ENCODE data around the gene IPO8.
"Not testable (repeated sequence)": the region's sequence is repeated elsewhere in the genome, so short reads cannot be mapped to it uniquely, and the experiment has no call there.

IPO8 gene

GRCh38 chr12:30687265-30687986 is 8.2 kb downstream of the IPO8 start:
- DNase-seq (ENCODE audit: low read depth), result no peak

GRCh38 chr12:30679241-30679640 is 16.4 kb downstream of the IPO8 start:
- DNase-seq (ENCODE audit: low read depth), result no peak

- no peak for DNase-seq (ENCODE audit: low read depth)
These were observed 17.4 kb downstream of the IPO8 start for GRCh38 chr12:30678221-30678620.

GRCh38 chr12:30661210-30661609 is 34.5 kb downstream of the IPO8 start:
- no peak for DNase-seq (ENCODE audit: low read depth)

- no peak for DNase-seq (ENCODE audit: low read depth)
These were observed 43.5 kb downstream of the IPO8 start for GRCh38 chr12:30652034-30652696.

- DNase-seq (ENCODE audit: low read depth), result no peak
These were observed 48.8 kb downstream of the IPO8 start for GRCh38 chr12:30646821-30647220.

- DNase-seq (ENCODE audit: low read depth), result no peak
These were observed 52.3 kb downstream of the IPO8 start for GRCh38 chr12:30643366-30643765.

- no peak for DNase-seq (ENCODE audit: low read depth)
These were observed 55.3 kb downstream of the IPO8 start for GRCh38 chr12:30640392-30640791.

GRCh38 chr12:30635385-30635784 is 60.3 kb downstream of the IPO8 start:
- no peak for DNase-seq (ENCODE audit: low read depth)

GRCh38 chr12:30631740-30632139 is 63.9 kb downstream of the IPO8 start:
- DNase-seq (ENCODE audit: low read depth), result no peak

GRCh38 chr12:30630979-30631285 is 64.7 kb downstream of the IPO8 start:
- no peak for DNase-seq (ENCODE audit: low read depth)

GRCh38 chr12:30630076-30630978 is 65.3 kb downstream of the IPO8 start:
- DNase-seq (ENCODE audit: low read depth), result no peak

GRCh38 chr12:30626847-30627246 is 68.8 kb downstream of the IPO8 start:
- DNase-seq (ENCODE audit: low read depth), result no peak

GRCh38 chr12:30624009-30624408 is 71.7 kb downstream of the IPO8 start:
- DNase-seq (ENCODE audit: low read depth), result no peak

GRCh38 chr12:30622509-30622908 is 73.2 kb downstream of the IPO8 start:
- DNase-seq (ENCODE audit: low read depth), result no peak

- not testable (repeated sequence) for DNase-seq (ENCODE audit: low read depth)
These were observed 73.9 kb downstream of the IPO8 start for GRCh38 chr12:30621663-30622241.

- DNase-seq (ENCODE audit: low read depth), result no peak
These were observed 78.2 kb downstream of the IPO8 start for GRCh38 chr12:30617346-30618016.

GRCh38 chr12:30614031-30614430 is 81.6 kb downstream of the IPO8 start:
- DNase-seq (ENCODE audit: low read depth), result no peak

- no peak for DNase-seq (ENCODE audit: low read depth)
These were observed 82.4 kb downstream of the IPO8 start for GRCh38 chr12:30613119-30613830.

GRCh38 chr12:30610718-30611117 is 85.0 kb downstream of the IPO8 start:
- no peak for DNase-seq (ENCODE audit: low read depth)

GRCh38 chr12:30609819-30610218 is 85.8 kb downstream of the IPO8 start:
- DNase-seq (ENCODE audit: low read depth), result not testable (repeated sequence)

Measured in stimulated activated CD8-positive, alpha-beta memory T cell treated with anti-CD3 and anti-CD28 coated beads, Interleukin-15, amount 100 ng/mL, for 24 hours (primary cell).